GM21825 (cell line): ENCODE data around the gene TYW1.
"Not testable (repeated sequence)": the region's sequence is repeated elsewhere in the genome, so short reads cannot be mapped to it uniquely, and the experiment has no call there.

Experiments used
- ATAC-seq: cut with Tn5 transposase; IDR thresholded peaks from one replicate; pipeline ENCODE4 v1.9.1; 2021; ENCODE audit warnings: mild to moderate bottlenecking, moderate library complexity; ENCODE audit not compliant: unreplicated experiment

TYW1 gene

DNA sequence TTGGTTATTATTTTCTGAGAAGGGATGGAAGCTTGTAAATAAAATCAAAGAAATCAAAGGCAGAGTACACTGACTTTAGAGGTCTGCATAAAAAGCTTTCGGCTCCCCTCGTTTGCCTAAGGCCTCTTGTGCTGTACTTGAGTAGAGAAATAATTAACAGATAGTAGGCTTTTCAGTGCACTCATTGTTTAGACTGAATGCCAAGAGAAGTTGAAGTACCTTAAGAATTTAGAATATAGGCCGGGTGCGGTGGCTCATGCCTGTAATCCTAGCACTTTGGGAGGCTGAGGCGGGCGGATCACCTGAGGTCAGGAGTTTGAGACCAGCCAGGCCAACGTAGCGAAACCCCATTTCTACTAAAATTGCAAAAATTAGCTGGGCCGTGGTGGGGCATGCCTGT is 232.4 kb downstream of the TYW1 start:
- not testable (repeated sequence) for ATAC-seq

DNA sequence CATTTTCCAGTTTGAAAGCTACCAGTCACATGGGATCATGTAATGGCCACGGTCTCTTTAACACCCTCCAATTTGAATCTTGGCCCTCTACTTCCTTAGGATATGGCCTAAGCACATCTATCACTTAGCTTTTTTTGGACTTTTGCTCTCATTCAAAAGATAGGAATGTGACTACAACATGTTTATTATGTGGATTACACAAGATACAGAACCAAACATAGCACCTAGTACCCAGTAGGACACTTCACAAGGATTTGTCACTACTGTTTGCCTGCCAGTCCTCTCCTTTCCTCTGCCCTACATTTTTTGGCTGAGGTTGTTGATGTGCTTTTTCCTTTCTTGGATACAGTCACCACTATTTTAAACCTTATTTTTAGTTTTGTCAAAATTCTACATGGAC is 233.4 kb downstream of the TYW1 start:
- not testable (repeated sequence) for ATAC-seq

DNA sequence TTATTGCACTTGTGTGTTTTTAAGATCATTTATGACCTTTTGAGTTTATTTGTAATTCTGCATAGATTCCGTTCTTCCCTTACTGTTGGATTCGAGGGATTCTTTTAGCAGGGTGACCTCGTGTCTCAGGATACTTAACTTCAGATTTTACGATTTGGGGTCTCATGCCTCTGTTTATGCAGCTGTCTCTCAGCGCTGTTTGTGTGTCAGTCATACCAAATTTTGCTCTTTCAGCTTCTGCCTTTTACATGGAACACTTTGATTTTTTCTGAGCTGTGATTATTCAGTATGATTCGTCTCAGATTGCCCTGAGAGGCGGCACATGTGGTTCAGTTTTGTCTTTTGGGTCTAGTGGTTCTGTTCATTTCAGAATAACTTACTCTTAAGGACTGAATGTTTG is 236.9 kb downstream of the TYW1 start:
- ATAC-seq, result not testable (repeated sequence)

DNA sequence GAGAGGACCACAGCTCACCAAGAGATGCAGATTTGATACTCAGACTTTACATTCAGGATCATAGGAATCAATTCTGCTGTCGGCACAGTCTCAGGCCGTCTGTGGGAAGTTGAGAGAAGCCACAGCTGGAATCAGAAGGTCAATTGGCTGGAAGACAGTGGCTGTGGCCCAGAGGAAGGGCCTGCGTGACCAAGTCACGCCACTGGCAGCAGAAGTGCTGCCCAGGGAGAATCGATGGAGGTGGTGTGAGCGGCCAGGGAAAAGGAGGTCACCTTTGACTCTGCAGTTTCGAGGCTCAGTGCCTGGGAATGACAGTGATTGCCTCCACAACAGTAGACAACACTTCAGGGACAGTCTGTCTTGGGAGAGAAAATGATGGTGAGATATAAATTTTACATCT is 239.6 kb downstream of the TYW1 start:
- ATAC-seq, result not testable (repeated sequence)

DNA sequence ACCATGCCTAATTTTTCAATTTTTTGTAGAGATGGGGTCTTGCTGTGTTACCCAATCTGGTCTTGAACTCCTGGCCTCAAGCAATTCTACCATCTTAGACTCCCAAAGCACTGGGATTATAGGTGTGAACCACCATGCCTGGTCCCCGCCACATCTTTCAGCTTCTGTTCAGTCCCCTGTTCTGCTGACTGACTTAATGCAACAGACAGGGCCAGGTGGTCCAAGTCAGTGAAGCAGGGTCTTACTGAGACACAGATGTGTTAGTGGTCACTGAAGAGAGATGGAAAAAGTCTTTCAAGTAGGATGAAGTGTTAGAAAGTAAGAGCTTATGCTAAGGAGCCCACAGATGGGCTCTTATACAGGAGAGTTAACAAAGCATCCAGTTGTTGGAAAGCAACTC is 246.2 kb downstream of the TYW1 start:
- not testable (repeated sequence) for ATAC-seq

DNA sequence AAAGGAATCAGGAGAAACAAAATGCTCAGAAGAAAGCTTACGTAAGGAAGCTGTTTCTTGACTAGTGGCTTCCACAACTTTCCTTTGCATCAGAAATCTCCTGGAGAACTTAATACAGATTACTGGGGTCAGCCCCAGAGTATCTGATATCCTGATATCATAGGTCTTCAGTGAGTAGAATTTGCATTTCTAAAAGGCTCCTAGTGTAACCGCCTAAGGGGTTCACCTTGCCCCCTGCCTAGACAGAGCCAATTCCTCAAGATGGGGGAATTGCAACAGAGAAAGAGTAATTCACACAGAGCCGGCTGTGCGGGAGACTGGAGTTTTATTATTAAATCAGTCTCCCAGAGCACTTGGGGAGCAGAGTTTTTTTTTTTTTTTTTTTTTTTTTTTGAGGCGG is 251.7 kb downstream of the TYW1 start:
- not testable (repeated sequence) for ATAC-seq

DNA sequence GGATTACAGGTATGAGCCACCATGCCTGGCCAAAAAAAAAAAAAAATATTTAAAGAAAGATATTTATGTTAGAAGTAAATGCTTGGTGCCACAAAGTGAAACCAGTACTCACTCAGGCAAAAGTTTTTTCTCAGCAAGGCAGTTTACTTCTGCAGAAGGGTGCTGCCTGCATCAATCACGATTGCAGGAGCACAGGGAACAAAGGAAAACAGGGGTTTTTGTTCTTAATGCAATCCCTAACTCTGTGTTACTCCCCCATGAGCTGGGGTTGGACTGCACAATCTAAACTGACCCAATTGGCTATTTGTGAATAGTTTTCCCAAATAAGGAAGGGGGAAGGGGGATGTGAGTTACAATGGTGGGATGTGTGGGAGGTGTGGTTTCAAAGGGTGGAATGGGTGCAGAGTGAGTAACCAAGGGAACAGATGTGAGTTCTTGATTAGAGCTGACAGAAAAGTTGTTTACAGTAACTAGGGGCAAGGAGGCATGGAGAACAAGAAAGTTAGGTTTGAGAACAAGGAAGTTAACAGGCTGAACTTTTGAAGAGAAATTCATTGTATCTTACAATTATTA is 255.4 kb downstream of the TYW1 start:
- no peak for ATAC-seq

DNA sequence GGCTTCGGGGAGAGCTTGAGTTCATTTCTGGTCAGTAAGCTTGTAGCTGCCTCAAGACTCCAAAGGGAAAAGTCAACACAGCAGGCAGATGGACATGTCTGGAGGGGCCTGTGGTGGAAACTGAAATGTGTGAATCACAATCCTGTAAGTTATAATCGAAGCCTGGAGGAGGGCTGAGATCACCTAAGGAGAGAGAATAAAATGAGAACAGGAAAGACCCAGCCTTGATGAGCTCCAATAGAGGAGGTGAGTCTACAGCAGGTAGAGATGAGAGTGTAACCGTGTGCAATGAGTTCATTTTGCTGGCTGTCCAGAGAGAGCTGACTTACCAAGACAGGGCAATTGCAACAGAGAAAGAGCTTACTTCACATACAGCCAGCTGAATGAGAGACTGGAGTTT is 258.4 kb downstream of the TYW1 start:
- not testable (repeated sequence) for ATAC-seq

DNA sequence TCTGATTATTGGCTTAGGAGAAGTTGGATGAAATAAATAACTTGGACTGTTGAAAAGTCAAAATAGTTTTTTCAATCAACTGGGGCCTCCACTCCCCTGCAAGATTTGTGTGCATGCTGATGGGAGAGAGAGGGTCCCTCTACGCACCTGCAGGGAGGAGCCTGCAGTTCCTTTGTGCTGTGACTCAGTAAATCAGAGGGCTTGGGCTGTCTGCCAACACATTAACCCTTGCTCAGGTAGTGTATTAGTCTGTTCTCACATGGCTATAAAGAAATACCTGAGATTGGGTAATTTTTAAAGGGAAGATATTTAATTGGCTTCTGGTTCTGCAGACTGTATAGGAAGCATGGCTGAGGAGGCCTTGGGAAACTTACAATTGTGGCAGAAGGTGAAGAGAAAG is 261.1 kb downstream of the TYW1 start:
- ATAC-seq, result not testable (repeated sequence)

DNA sequence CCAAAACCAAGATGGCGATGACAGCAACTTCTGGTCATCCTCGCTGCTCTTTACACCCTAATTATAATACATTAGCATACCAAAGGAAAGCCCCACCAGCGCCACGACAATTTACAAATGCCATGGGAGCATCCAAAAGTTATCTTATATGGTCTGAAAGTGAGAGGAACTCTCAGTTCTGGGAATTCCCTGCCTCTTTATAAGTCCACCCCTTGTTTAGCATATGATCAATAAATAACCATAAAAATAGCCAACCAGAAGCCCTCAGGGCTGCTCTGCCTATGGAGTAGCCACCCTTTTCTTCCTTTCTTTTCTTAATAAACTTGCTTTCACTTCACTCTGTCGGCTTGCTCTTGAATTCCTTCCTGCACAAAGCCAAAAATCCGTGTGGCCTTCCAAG is 262.7 kb downstream of the TYW1 start:
- ATAC-seq, result not testable (repeated sequence)

DNA sequence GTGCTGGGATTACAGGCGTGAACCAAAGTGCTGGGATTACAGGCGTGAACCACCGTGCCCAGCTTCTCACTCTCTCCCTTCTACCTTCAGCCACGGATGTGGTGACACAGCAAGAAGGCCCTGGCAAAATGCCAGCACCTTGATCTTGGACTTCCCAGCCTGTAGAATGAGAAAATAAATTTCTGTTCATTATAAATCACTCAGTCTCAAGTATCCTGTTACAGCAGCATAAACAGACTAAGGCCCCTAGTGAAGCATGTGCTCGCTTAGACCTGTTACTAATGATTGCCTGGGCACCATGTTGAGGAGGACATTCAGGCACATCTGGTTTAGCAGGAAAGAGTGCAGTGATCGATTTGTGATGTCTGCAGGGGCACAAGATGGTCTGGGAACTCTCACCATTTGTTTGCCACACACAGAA is 263.5 kb downstream of the TYW1 start:
- not testable (repeated sequence) for ATAC-seq

DNA sequence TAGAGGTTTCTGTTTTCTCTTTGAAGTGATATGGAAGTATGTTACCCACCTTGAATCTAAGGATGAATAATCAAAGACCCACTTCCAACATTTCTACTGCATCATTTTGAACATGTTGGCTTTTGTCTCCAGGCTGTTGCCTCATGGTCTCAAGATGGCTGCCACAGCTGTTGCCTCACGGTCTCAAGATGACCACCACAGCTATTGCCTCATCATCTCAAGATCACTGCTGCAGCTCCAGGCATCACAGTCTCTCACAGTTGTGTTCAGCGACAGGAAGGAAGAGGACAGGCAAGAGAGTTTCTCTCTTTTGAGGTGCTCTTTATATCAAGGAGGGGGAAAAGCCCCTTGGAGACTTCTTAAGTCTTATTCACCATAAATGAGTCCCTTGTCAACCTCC is 267.4 kb downstream of the TYW1 start:
- ATAC-seq, result not testable (repeated sequence)

DNA sequence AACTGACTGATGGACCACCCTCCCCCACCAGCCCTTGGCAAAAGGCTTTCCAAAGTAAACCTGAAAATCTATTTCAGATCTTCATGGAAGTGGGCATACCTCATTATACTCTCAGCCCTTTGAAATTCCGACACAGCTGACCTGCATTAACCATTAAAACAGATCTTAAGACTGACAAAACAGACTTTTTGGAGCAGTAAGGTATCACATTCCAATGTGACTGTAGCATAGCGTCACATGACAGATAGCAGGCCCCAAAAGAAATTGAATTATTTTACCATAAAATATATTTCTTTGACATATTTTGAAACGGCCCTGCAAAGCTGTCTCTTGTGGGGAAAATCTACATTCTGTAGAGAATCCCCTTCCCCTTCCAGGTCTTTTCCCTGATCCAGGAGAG is 269.4 kb downstream of the TYW1 start:
- not testable (repeated sequence) for ATAC-seq

DNA sequence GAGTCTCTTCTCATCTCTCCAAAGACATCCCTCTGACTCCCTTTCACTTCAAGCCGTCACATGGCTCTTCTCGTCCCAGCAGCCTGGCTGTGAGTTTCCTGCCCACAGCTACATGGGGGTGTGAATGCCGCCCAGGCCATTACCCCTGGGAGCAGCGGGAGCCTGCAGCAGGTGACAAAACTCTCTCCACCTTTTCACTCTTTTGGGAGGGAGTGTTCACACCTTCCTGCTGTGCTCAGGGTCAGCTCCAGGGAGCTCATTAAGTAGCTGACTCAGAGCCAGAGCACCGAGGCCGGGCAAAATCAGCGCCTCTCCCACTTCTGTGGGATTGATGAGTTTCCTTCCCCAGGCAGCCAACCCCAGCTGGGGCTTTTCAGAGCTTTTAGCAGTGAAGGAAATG is 271.3 kb downstream of the TYW1 start:
- no peak for ATAC-seq

DNA sequence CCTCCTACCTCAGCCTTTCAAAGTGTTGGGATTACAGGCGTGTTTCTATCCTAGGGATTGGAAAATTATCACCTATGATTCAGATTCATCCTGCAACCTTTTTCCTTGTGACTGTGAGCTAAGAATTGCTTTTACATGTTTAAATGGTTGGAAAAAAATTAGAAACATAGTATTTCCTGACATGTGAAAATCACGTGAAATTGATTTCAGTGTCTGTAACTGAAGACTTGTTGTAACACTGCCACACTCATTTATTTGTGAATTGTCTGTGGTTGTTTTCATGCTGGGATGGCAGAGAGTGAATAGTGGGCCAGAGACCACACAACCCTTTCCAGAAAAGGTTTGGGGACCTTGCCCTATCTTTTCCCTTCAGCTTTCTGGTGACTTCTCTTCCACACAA is 273.3 kb downstream of the TYW1 start:
- ATAC-seq, result not testable (repeated sequence)
